Measurements from ENCODE around the gene KCNN4.
"Not testable (repeated sequence)": the region's sequence is repeated elsewhere in the genome, so short reads cannot be mapped to it uniquely, and the experiment has no call there.

KCNN4 gene

DNA sequence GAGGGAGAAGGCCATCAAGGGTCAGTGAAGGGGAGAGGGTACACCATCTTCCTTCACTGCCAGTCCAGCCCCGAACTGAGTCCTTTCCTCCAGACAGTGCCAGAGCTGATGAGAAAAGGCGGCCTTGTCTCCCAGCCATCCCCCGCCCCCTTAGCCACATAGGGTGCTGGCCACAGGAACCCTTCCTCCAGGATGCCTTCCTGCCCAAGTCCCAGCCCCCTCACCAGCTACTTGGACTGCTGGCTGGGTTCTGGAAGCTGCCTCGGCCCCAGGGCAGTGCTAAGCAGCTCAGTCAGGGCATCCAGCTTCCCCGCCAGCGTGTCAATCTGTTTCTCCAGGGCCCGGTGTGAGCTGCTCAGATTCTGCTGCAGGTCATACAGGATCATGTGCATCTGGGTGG is 13.5 kb downstream of the KCNN4 start:
- intact Hi-C loops (cut with DNase I; ENCODE audit: low total_unique reads) = loop anchor here (10.0 kb wide), 1 partner anchor 93 kb away; the partner anchor contains the start of gene PLAUR
- TF ChIP-seq, protein P1, sequence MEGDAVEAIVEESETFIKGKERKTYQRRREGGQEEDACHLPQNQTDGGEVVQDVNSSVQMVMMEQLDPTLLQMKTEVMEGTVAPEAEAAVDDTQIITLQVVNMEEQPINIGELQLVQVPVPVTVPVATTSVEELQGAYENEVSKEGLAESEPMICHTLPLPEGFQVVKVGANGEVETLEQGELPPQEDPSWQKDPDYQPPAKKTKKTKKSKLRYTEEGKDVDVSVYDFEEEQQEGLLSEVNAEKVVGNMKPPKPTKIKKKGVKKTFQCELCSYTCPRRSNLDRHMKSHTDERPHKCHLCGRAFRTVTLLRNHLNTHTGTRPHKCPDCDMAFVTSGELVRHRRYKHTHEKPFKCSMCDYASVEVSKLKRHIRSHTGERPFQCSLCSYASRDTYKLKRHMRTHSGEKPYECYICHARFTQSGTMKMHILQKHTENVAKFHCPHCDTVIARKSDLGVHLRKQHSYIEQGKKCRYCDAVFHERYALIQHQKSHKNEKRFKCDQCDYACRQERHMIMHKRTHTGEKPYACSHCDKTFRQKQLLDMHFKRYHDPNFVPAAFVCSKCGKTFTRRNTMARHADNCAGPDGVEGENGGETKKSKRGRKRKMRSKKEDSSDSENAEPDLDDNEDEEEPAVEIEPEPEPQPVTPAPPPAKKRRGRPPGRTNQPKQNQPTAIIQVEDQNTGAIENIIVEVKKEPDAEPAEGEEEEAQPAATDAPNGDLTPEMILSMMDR (IDR thresholded peaks at IDR 0.05) = no peak
- no peak for DNase-seq
- Histone ChIP-seq H3K27me3 (no peaks in the 10 kb centered on the region), H3K36me3 (peaks cover 0 to 23% (median 0%) of the 10 kb centered on the region in 3 donors), H3K4me3 (no peak overlapping the region), H3K27ac (no peak overlapping the region), H3K4me1 (peaks cover 0 to 16% (median 11%) of the 10 kb centered on the region in 4 donors), H3K9me3 (no peaks in the 10 kb centered on the region)

DNA sequence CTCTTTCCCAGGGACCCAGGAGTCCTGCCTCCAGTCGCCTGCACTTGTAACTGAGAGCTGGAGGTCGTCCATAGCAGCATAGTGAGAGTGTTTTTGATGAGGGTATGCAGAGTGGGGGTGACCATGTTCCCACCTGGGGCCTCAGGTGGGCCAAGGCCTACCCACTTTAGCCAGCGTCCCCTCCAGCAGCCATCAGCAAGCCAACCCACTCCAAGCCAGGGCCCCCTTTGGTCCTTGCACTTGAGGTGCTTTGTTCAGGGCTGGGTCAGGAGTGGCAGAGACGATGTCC is 14.1 kb downstream of the KCNN4 start:
- TF ChIP-seq, protein P1 (IDR thresholded peaks at IDR 0.05) = no peak
- no peak overlapping the region for H3K27ac ChIP-seq
- no peak for DNase-seq
- H3K9me3 ChIP-seq = no peaks in the 10 kb centered on the region
- peaks cover 0 to 16% (median 11%) of the 10 kb centered on the region in 4 donors for H3K4me1 ChIP-seq
- no peaks in the 10 kb centered on the region for H3K27me3 ChIP-seq
- H3K4me3 ChIP-seq = no peak overlapping the region
- H3K36me3 ChIP-seq = peaks cover 0 to 18% (median 0%) of the 10 kb centered on the region in 3 donors
- intact Hi-C loops (cut with DNase I; ENCODE audit: low total_unique reads) = loop anchor here (10.0 kb wide), 1 partner anchor 92 kb away; the partner anchor contains the start of gene PLAUR

DNA sequence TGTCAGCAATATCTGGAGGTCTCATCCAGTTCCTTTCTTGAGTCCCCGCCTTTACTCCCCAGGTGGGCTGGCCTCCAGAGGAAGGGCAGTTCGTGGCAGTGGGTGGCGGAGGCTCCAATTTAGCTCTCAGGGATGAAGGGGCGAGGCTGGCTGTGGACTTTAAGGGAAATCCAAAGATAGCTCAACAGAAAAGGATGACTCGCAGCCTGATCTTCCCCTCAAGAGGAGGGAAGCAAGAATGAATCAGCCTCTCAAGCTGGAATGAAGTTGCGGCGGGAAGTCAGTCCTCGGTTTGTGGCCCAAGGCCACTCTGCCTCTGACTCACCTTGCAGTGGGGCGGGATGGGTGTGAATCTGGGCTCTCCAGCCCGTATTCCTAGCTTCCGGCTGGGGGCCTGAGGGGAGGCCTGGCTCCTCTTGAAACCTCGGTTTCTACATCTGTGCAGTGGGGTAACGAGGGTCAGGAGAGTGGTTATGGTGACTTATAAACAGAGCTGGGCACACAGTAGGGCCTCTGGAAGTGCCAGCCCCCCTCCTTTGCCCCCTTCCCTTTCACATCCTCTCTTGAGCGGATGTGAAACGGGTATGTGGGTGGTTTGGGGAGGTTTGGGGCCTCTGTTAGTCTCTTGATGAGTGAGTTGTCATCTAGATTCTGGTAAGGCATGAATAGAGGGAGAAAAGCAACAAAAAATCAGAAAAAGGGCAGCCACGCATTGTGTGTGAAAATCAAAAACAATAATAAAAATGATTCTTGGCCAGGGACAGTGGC is 15.5 kb downstream of the KCNN4 start:
- Histone ChIP-seq H3K27ac (peak overlapping the region; percentile 51 to 60), H3K4me3 (no peak overlapping the region), H3K9me3 (no peaks in the 10 kb centered on the region), H3K4me1 (peaks cover 0 to 16% (median 11%) of the 10 kb centered on the region in 4 donors), H3K27me3 (no peaks in the 10 kb centered on the region), H3K36me3 (peaks cover 0 to 10% (median 0%) of the 10 kb centered on the region in 3 donors)
- intact Hi-C loops (cut with DNase I; ENCODE audit: low total_unique reads) = loop anchor here (10.0 kb wide), 1 partner anchor 90 kb away; the partner anchor contains the start of gene PLAUR
- TF ChIP-seq, protein P1 (IDR thresholded peaks at IDR 0.05) = no peak
- peak; percentile 77 to 86 for DNase-seq

DNA sequence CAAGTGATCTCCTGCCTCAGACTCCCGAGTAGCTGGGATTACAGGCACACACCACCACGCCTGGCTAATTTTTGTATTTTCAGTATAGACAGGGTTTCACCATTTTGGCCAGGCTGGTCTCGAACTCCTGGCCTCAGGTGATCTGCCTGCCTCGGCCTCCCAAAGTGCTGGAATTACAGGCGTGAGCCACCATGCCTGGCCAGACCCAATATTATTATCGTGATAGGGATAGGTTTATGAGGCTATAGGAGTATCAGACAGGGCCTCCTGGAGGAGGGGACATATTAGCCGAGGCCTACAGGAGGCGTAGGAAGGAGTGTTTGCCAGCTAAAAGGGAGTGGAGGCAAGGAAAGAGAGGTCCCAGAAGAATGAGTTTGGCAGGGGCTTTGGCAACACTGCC is 16.1 kb downstream of the KCNN4 start:
- intact Hi-C loops (cut with DNase I; ENCODE audit: low total_unique reads) = loop anchor here (10.0 kb wide), 1 partner anchor 90 kb away; the partner anchor contains the start of gene PLAUR
- H3K4me1 ChIP-seq = peaks cover 0 to 16% (median 11%) of the 10 kb centered on the region in 4 donors

DNA sequence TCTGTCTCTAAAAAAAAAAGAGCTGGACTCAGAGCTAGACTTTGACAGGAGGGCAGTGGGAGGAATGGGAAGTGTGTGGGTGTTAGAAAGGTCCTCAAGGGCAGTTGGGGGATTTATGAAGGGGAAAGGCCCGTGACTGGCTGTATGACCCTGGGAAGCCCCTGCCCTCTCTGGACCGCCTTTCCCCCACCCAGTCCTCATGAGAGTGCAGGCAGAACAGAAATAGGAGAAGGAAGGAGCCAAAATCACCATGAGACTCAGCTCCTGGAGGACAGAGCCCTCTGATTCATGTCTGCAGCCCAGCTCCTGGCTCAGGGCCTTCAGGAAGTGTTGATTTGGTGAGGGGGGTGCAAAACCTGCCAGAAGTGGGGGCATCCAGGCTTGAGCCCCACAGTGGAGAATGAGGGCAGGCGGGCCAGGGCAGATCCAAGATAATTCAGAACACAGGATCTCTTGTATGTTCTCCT is 17.3 kb downstream of the KCNN4 start:
- no peaks in the 10 kb centered on the region for H3K36me3 ChIP-seq
- H3K27ac ChIP-seq = peak overlapping the region; percentile 52 to 54
- intact Hi-C loops (cut with DNase I; ENCODE audit: low total_unique reads) = loop anchor here (10.0 kb wide), 1 partner anchor 89 kb away; the partner anchor contains the start of gene PLAUR
- no peaks in the 10 kb centered on the region for H3K9me3 ChIP-seq
- peaks cover 0 to 16% (median 11%) of the 10 kb centered on the region in 4 donors for H3K4me1 ChIP-seq
- TF ChIP-seq, protein P1 (IDR thresholded peaks at IDR 0.05) = no peak
- H3K27me3 ChIP-seq = no peaks in the 10 kb centered on the region
- no peak for DNase-seq
- no peak overlapping the region for H3K4me3 ChIP-seq

More for the DNA sequence above, 16.1 kb downstream of the KCNN4 start:
- H3K9me3 ChIP-seq, H3K4me3 ChIP-seq, DNase-seq, H3K27me3 ChIP-seq, H3K36me3 ChIP-seq: not testable (repeated sequence)
- peak overlapping the region; percentile 51 to 52 for H3K27ac ChIP-seq

DNA sequence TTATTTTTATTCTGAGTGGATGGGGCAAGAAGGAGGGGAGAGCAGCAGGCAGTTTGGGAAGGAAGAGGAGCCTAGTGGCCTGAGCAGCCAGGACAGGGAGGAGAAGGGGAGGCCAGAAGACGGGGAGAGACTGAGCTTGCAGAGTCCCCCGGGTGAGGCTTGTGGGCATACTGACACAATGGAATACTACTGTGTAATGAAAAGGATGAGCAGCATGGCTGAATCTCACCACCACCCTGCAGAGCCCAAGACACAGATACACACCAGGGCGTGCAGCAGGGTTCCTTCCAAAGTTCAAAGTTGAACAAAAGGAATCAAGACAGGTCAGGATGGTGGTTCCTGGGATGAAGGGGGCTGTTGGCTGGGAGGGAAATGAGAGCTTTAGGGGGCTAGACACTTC is 18.0 kb downstream of the KCNN4 start:
- intact Hi-C loops (cut with DNase I; ENCODE audit: low total_unique reads) = loop anchor here (10.0 kb wide), 1 partner anchor 88 kb away; the partner anchor contains the start of gene PLAUR
- H3K4me3 ChIP-seq = no peak overlapping the region
- no peak for DNase-seq
- no peaks in the 10 kb centered on the region for H3K36me3 ChIP-seq
- H3K27me3 ChIP-seq = no peaks in the 10 kb centered on the region
- H3K9me3 ChIP-seq = no peaks in the 10 kb centered on the region
- H3K27ac ChIP-seq = peak overlapping the region; percentile 52 to 54
- TF ChIP-seq, protein P1 (IDR thresholded peaks at IDR 0.05) = no peak
- peaks cover 0 to 16% (median 11%) of the 10 kb centered on the region in 4 donors for H3K4me1 ChIP-seq

All from tibial artery (tissue), 4 donors.